Measurements from ENCODE around the gene MYRF.
A peak's percentile ranks its signal among the peaks of the same experiment; 100 is the strongest.

The MYRF gene

DNA sequence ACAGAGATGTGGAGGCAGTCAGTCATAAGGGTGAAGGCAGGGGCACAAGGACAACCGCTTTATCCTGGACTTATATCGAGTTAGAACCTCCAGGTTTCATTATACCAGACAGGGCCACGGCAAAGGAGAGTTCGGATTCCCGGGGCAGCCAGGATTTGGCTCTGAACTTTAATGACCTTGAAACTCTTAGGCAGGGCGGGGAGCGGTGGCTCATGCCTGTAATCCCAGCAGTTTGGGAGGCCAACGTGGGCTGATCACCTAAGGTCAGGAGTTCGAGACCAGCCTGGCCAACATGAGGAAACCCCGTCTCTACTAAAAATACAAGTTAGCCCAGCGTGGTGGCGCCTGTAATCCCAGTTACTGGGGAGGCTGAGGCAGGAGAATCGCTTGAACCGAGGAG is 1.1 kb upstream of the MYRF start:
- DNase-seq = no peak
- TF ChIP-seq POLR2A (IDR thresholded peaks at IDR 0.05; ENCODE audit: low read length) (no peak), GATA1 (IDR thresholded peaks at IDR 0.05; ENCODE audit: low read depth, low read length) (no peak)

DNA sequence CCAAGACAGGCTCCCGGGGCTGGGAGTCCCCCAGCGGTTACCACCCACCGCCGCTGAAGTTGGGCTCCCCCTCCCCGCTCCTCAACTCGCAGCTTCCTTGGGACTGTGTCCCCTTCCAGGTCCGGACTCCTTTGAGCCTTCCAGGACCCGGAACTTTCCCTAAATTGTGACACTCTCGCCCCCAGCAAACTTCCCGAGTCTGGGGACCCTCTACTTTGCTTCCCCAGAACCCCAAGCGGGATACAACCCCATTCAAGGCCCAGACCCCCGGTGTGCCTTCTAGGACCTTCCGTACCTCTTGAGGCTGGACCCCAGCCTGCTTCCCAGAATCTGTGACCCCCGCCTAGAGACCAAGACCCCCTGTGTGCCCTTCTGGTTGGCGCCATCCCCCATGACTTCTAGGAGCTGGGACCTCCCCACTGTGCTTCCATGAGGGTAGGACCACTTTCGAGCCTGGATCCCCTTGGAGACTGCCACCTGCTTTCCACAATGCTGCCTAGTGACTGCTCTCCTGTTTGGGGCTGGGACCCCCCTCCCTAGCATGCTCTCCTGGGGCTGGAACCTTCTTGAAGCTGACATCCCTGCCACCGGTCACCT is 587 bp downstream of the MYRF start:
- TF ChIP-seq GATA1 (IDR thresholded peaks at IDR 0.05; ENCODE audit: low read depth, low read length) (no peak), POLR2A (IDR thresholded peaks at IDR 0.05; ENCODE audit: low read length) (no peak)
- DNase-seq = no peak

DNA sequence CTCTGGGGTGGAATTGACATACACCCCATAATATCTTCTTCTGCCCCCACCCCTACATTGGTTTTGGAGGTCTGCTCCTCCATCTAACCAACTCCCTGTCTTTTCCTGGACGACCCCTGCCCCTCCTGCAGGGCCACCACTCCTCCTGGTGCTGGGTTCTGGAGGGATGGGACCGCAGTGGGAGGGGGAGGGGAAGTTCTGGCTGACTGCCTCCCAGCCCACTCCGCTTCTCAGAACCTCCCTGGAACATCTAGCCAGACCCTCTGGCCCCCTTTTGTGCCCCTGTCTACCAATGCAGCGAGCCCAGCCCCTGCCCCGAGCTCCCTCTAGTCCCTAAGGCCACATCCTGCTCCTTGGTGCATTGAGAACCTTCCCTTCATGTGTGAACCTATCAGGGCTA is 1.2 kb downstream of the MYRF start:
- no peak for DNase-seq
- TF ChIP-seq POLR2A (IDR thresholded peaks at IDR 0.05; ENCODE audit: low read length) (no peak), GATA1 (IDR thresholded peaks at IDR 0.05; ENCODE audit: low read depth, low read length) (no peak)

DNA sequence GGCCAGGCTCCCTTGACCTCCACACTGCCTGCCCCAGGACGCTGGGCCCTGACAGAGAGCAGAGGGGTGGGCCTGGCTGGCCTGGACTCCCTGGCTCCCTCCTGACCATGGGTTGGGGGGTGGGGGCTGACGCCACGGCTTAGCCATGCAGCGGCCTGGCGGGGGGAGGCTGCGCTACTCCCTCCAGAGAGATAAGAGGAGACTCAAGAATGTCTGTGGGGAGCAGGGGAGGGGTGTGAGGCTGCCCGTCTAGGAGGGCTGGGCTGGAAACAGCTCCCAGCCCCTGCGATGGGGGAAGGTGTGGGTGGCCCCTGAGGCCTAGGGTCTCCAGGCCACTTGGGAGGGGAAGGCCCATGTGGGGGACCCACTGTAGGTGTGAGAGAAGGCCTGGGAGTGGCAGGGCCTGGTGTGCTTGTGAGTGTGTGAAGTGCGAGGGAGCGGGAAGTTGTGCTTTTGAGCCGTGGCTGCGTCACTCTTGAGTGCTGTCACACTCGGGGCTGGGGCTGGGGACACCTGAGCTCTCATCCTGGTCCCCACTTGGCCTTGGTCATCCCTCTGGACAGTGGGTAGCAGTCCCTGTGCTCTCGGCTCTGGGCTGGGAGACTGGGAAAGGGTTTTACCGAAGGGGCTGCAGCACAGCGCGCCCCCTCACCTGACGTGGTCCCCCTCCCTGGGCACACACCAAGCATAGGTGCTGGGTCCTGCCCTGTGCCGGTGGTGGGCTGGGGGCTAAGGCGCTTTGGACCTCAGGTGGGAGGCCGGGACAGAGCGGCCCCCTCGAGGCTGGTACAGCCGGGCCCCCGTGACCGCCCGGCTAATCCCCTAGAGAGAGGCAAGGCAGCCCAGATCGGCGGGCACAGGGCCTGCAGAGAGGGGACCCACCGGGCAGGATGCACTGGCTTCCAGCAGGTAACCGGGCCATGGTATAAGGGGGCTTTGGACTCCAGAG is 2.4 kb downstream of the MYRF start:
- TF ChIP-seq POLR2A (IDR thresholded peaks at IDR 0.05; ENCODE audit: low read length) (no peak), GATA1 (IDR thresholded peaks at IDR 0.05; ENCODE audit: low read depth, low read length) (no peak)
- DNase-seq = peak; percentile 49 to 57

DNA sequence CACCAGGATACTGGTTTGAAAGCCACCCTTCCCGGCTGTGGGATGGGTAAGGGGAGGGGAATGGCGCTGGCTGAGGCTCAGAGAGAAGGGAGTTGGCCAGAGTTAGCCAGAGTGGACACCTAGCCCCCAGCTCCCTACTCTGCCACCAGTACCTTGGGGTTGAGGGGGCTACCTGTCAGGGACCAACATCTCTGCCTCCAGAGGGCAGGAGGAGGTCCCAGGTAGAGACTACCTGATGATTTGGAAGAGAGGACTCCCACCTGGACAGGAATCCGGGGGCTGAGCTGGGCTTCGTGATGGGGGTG is 3.7 kb downstream of the MYRF start:
- DNase-seq = no peak
- no peak for TF ChIP-seq POLR2A (IDR thresholded peaks at IDR 0.05; ENCODE audit: low read length)
- no peak for TF ChIP-seq GATA1 (IDR thresholded peaks at IDR 0.05; ENCODE audit: low read depth, low read length)

DNA sequence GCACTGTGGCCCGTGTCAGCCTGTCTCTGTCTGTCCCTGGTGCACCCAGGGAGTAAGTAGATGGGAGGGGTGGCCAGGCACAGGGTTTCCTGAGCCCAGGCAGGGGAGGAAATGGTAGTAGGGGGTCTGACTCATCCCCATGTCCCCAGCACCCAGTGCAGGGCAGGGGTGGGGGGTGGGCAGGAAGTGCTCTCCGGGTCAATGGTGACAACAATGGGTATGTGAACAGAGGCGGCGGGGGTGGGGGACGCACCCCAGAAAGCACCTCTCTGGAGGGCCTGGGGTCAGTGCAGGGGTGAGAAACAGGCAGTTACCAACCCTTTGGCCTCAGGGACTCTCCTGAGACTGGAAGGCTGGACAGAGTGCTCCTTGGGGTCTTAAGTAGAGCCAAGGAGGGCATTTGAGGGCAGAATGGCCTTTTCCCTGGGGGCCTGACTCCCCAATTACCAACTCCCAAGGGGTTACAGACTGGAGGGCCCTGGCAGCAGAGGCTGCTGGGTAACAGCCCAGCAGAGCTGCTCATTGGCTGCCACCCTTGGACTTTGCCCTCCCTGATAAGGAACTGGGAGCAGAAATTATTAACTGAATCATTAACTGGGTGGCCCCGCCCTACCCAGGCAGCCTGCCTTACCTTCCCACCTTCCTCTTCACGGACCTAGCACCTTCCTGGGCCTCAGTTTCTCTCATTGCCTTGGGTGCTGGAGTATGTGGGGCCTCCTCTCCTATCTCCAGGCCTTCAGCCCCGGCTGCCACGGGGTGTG is 4.2 kb downstream of the MYRF start:
- DNase-seq = peak; percentile 68 to 81

DNA sequence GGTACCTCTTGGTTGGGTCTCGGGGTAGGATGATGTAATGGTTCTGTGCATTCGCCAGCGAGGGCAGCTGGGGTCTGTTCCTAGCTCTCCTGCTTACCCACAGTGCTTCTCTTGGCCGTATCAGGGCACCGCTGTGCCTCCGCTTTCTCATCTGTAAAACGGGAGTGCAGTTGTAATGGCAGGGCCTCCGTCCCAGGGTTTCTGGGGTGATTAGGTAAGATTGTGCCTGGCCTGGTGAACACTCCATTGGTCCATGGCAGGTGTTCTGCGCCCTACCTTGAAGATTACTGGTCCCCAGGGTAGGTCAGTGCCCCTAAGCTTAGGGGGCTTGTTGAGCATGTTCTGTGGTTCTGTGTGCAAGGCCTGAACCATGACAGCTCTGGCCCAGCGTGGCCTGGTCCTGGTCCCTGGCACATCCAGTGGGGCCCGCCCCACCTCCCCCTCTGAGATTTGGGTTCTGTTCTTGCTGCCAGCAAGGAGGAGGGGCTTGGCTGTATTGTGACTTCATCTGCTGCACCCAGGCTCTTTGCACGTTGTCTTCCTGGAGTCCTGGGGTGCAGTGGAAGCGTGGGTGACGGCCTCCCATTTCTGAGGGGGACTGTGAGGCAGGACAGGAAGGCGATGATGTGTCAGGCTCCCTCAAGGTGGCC is 4.9 kb downstream of the MYRF start:
- DNase-seq = no peak
- TF ChIP-seq GATA1 (IDR thresholded peaks at IDR 0.05; ENCODE audit: low read depth, low read length) (no peak), POLR2A (IDR thresholded peaks at IDR 0.05; ENCODE audit: low read length) (no peak)

More for the DNA sequence above, 4.2 kb downstream of the MYRF start:
- TF ChIP-seq POLR2A (IDR thresholded peaks at IDR 0.05; ENCODE audit: low read length) (no peak), GATA1 (IDR thresholded peaks at IDR 0.05; ENCODE audit: low read depth, low read length) (no peak)

DNA sequence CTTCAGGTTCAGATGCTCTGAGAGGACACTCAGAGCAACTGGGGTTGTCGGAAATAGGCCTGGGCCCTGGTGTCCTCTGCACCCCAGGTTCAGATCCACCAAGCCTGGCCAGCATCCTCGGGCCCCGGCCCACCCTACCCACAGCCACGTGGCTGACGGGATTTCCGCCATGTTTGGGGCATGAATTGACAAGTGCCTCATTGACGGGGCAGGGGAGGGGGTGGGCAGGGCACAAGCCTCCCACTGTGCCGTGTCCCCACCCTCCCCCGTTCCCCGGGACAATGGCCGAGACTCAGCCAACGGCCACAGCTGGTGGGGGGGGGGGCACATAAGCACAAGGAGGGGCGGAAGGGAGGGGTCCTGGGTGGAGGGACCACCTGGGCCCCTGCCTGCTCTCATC is 8.5 kb downstream of the MYRF start:
- DNase-seq = no peak

DNA sequence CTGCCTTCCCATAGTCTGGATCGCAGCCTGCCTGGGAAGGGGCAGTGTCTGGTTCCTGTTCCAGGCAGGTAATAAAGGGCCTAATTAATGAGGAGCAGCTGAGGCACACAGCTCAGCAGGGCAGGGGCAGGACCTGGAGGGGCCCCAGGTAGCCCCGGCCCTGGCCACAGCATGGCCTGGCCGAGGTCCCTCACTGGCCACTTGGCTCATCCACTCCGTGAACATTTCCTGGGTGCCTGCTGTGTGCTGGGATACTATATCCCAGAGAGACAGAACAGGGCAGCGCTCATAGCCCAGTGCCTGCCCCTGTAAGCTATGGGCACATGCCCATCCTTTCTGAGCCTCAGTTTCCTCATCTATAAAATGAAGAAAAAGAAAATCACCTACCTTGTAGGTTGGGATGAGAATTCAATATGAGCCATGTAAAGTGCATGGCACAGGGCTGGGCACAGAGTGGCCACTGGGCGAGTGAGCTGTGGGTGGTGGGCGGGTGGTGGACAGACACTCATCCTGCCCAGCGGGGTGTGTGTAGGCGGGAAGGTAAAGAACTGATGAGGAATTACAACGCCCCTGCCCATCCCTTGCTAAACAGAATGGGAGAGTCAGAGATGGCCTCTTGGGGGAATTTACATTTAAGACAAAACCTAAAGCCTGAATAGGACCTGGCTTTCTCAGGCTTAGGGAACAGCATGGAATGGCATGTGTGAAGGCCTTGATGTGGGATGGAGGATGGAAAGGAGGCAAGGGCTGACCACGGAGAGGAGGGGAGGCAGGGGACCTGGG is 9.2 kb downstream of the MYRF start:
- TF ChIP-seq POLR2A (IDR thresholded peaks at IDR 0.05; ENCODE audit: low read length) (no peak), GATA1 (IDR thresholded peaks at IDR 0.05; ENCODE audit: low read depth, low read length) (no peak)
- no peak for DNase-seq

More for the DNA sequence above, 8.5 kb downstream of the MYRF start:
- TF ChIP-seq GATA1 (IDR thresholded peaks at IDR 0.05; ENCODE audit: low read depth, low read length) (no peak), POLR2A (IDR thresholded peaks at IDR 0.05; ENCODE audit: low read length) (no peak)

DNA sequence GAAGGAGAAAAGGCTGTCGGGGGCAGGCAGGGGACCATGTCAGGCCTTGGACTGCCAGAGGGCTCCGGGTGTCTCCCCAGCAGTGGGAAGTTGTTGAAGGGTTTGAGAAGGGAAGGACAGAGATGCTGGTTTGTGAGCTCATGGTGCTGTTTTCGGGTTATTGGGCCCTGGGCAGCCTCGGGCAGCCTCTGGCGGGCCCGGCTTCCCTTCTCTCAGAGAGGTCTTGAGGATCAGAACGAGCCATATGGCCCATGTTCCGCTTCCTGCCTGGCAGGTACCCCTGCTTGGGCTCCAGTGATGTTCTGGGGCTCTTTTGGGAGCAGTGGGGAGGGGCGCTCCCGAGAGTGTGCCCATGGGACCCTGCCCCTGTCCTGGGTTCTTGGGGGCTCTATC is 9.8 kb downstream of the MYRF start:
- DNase-seq = no peak
- TF ChIP-seq GATA1 (IDR thresholded peaks at IDR 0.05; ENCODE audit: low read depth, low read length) (no peak), POLR2A (IDR thresholded peaks at IDR 0.05; ENCODE audit: low read length) (no peak)

DNA sequence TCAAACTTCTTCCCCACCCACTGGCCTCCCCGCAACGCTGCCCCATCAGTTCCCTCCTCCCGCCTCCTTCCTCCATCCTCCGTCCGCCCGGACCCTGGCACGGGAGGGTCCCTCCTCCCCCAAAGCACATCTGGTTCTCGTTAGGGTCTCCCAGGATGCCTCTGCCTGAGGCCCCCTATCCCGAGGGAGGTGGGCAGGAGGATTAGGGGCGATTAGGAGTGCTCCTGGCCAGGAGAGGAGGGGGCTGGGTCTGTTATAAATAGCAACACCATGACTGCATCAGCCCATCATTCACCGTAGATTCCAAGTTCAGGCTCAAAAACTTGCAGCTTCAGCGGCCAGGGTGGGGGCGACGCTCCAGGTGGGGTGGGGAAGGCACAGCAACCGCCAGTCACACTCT is 10.4 kb downstream of the MYRF start:
- TF ChIP-seq POLR2A (IDR thresholded peaks at IDR 0.05; ENCODE audit: low read length) = no peak
- TF ChIP-seq GATA1 (IDR thresholded peaks at IDR 0.05; ENCODE audit: low read depth, low read length) = no peak
- no peak for DNase-seq

DNA sequence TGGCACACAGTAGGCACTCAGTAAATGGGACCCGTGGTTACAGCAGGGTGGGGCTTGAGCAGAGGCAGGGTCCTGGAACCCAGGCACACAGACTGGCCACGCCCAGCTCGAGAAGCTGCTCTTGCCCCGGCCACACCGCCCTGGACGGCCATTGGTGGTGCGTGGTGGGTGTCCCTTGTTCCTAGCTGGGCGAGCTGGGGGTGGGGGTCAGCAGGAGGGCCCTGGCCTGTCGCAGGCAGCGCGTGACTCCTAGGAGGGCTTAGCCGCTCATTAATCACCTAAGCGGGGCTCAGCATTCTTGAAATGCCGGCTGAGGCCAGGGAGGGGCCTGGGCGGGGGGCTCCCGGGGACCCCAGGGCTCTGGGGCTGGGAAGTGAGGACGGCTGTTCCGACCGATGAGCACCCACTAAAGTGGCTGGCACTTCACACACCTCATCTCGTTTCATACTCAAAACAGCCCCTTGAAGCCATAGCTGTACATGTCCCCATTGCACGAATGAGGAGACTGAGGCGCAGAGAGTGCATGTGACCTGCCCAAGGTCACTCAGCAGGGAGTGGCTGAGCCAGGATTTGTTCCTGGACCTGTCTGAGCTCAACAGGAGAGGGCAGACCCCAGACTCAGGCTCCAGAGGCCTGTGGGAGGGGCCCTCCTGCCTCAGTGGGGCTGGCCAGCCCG is 11.6 kb downstream of the MYRF start:
- DNase-seq = no peak
- TF ChIP-seq GATA1 (IDR thresholded peaks at IDR 0.05; ENCODE audit: low read depth, low read length) = no peak
- no peak for TF ChIP-seq POLR2A (IDR thresholded peaks at IDR 0.05; ENCODE audit: low read length)

Measured in erythroblast (primary cell).